HL-60 (cell line): Measurements from ENCODE around the gene MIX23.

Source experiments
- GABPA ChIP-seq: IDR thresholded peaks from 2 replicates; pipeline ENCODE4 v1.6.1; 2012; ENCODE audit warnings: low read depth
- POLR2AphosphoS5 ChIP-seq: IDR thresholded peaks from 2 replicates; pipeline ENCODE4 v1.6.1; 2012; ENCODE audit warnings: low read depth
- TF ChIP-seq, protein P1 (sequence below): IDR thresholded peaks from one replicate; pipeline ENCODE4 v1.5.1; 2011; ENCODE audit warnings: low read length, control low read depth, inconsistent platforms; ENCODE audit not compliant: insufficient read depth

DNA sequence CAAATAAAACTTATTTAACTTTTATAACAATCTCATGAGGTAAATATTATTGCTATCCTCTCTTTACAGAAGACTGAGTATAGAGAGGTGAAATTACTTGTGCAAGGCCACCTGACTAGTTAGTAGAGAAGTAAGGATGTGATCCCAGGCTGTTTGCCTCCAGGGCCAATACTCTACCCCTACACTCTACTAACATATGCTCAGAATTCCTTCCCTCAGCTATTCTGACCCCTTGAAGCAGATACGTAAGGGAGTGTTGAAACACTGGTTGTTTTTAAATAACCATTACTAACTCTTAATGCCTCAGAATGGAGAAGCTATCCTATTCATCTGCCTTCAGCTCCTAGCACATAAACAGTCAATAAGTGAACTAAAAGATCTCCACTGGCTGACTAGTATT lies 33.9 kb downstream of the MIX23 start:
- TF ChIP-seq, protein P1, sequence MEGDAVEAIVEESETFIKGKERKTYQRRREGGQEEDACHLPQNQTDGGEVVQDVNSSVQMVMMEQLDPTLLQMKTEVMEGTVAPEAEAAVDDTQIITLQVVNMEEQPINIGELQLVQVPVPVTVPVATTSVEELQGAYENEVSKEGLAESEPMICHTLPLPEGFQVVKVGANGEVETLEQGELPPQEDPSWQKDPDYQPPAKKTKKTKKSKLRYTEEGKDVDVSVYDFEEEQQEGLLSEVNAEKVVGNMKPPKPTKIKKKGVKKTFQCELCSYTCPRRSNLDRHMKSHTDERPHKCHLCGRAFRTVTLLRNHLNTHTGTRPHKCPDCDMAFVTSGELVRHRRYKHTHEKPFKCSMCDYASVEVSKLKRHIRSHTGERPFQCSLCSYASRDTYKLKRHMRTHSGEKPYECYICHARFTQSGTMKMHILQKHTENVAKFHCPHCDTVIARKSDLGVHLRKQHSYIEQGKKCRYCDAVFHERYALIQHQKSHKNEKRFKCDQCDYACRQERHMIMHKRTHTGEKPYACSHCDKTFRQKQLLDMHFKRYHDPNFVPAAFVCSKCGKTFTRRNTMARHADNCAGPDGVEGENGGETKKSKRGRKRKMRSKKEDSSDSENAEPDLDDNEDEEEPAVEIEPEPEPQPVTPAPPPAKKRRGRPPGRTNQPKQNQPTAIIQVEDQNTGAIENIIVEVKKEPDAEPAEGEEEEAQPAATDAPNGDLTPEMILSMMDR: no peak
- TF ChIP-seq GABPA (no peak), POLR2AphosphoS5 (no peak)
